ENCODE measurements around the gene AQP5.

The AQP5 gene

GRCh38 chr12:49961111-49961922, at the start of gene AQP5:
Gene AQP5, plus strand, starts transcription at chr12:49961872. Its CDS starts 146 bp downstream, at chr12:49962018.
- H3K4me3 ChIP-seq (ENCODE audit: low read length) = peak within 1 kb of the TSS; percentile 42
- no peak within 1 kb of the TSS for H3K27ac ChIP-seq (ENCODE audit: low read length)
- no peaks in the 10 kb centered on the region for H3K9me3 ChIP-seq (ENCODE audit: control insufficient read depth, low read depth, low read length)
- peaks cover 17% of the 10 kb centered on the region for H3K4me1 ChIP-seq (ENCODE audit: control insufficient read depth, low read depth, low read length)
- H3K9ac ChIP-seq (ENCODE audit: low read length) = no peak within 1 kb of the TSS
- peaks cover 56% of the 10 kb centered on the region for H3K27me3 ChIP-seq (ENCODE audit: control insufficient read depth, insufficient read depth, low read length)
- H3K36me3 ChIP-seq (ENCODE audit: control insufficient read depth, low read depth, low read length) = no peaks in the 10 kb centered on the region

GRCh38 chr12:49912345-49913255, 49.1 kb upstream of the AQP5 start:
- no peak overlapping the region for H3K4me3 ChIP-seq (ENCODE audit: low read length)
- no peaks in the 10 kb centered on the region for H3K36me3 ChIP-seq (ENCODE audit: control insufficient read depth, low read depth, low read length)
- no peaks in the 10 kb centered on the region for H3K9me3 ChIP-seq (ENCODE audit: control insufficient read depth, low read depth, low read length)
- H3K9ac ChIP-seq (ENCODE audit: low read length) = no peak overlapping the region
- H3K27me3 ChIP-seq (ENCODE audit: control insufficient read depth, insufficient read depth, low read length) = peaks cover 4% of the 10 kb centered on the region
- H3K4me1 ChIP-seq (ENCODE audit: control insufficient read depth, low read depth, low read length) = peaks cover 14% of the 10 kb centered on the region
- H3K27ac ChIP-seq (ENCODE audit: low read length) = no peak overlapping the region

- H3K4me1 ChIP-seq (ENCODE audit: control insufficient read depth, low read depth, low read length) = peaks cover 6% of the 10 kb centered on the region
- H3K4me3 ChIP-seq (ENCODE audit: low read length) = no peak overlapping the region
- no peaks in the 10 kb centered on the region for H3K36me3 ChIP-seq (ENCODE audit: control insufficient read depth, low read depth, low read length)
- H3K27me3 ChIP-seq (ENCODE audit: control insufficient read depth, insufficient read depth, low read length) = no peaks in the 10 kb centered on the region
- no peak overlapping the region for H3K27ac ChIP-seq (ENCODE audit: low read length)
- no peak overlapping the region for H3K9ac ChIP-seq (ENCODE audit: low read length)
- H3K9me3 ChIP-seq (ENCODE audit: control insufficient read depth, low read depth, low read length) = no peaks in the 10 kb centered on the region
Measured at GRCh38 chr12:49916129-49916919, 45.3 kb upstream of the AQP5 start.

GRCh38 chr12:49917166-49917787, 44.4 kb upstream of the AQP5 start:
- no peaks in the 10 kb centered on the region for H3K9me3 ChIP-seq (ENCODE audit: control insufficient read depth, low read depth, low read length)
- peaks cover 6% of the 10 kb centered on the region for H3K4me1 ChIP-seq (ENCODE audit: control insufficient read depth, low read depth, low read length)
- no peaks in the 10 kb centered on the region for H3K27me3 ChIP-seq (ENCODE audit: control insufficient read depth, insufficient read depth, low read length)
- H3K36me3 ChIP-seq (ENCODE audit: control insufficient read depth, low read depth, low read length) = no peaks in the 10 kb centered on the region
- H3K27ac ChIP-seq (ENCODE audit: low read length) = no peak overlapping the region
- H3K9ac ChIP-seq (ENCODE audit: low read length) = no peak overlapping the region
- H3K4me3 ChIP-seq (ENCODE audit: low read length) = no peak overlapping the region

- Histone ChIP-seq H3K9ac (ENCODE audit: low read length) (no peak overlapping the region), H3K27me3 (ENCODE audit: control insufficient read depth, insufficient read depth, low read length) (no peaks in the 10 kb centered on the region), H3K36me3 (ENCODE audit: control insufficient read depth, low read depth, low read length) (no peaks in the 10 kb centered on the region)
Measured at GRCh38 chr12:49917788-49918173, 43.9 kb upstream of the AQP5 start.

GRCh38 chr12:49920241-49920914, 41.3 kb upstream of the AQP5 start:
- Histone ChIP-seq H3K27me3 (ENCODE audit: control insufficient read depth, insufficient read depth, low read length) (no peaks in the 10 kb centered on the region), H3K27ac (ENCODE audit: low read length) (no peak overlapping the region), H3K36me3 (ENCODE audit: control insufficient read depth, low read depth, low read length) (no peaks in the 10 kb centered on the region), H3K9ac (ENCODE audit: low read length) (no peak overlapping the region), H3K4me1 (ENCODE audit: control insufficient read depth, low read depth, low read length) (no peaks in the 10 kb centered on the region), H3K4me3 (ENCODE audit: low read length) (no peak overlapping the region), H3K9me3 (ENCODE audit: control insufficient read depth, low read depth, low read length) (no peaks in the 10 kb centered on the region)

More at GRCh38 chr12:49917788-49918173, 43.9 kb upstream of the AQP5 start:
- Histone ChIP-seq H3K27ac (ENCODE audit: low read length) (no peak overlapping the region), H3K9me3 (ENCODE audit: control insufficient read depth, low read depth, low read length) (no peaks in the 10 kb centered on the region), H3K4me1 (ENCODE audit: control insufficient read depth, low read depth, low read length) (peaks cover 6% of the 10 kb centered on the region), H3K4me3 (ENCODE audit: low read length) (no peak overlapping the region)

- H3K27ac ChIP-seq (ENCODE audit: low read length) = no peak overlapping the region
Measured at GRCh38 chr12:49920915-49921286, 40.8 kb upstream of the AQP5 start.

GRCh38 chr12:49921299-49921698, 40.4 kb upstream of the AQP5 start:
- Histone ChIP-seq H3K4me1 (ENCODE audit: control insufficient read depth, low read depth, low read length) (no peaks in the 10 kb centered on the region), H3K27ac (ENCODE audit: low read length) (no peak overlapping the region), H3K27me3 (ENCODE audit: control insufficient read depth, insufficient read depth, low read length) (no peaks in the 10 kb centered on the region), H3K9me3 (ENCODE audit: control insufficient read depth, low read depth, low read length) (no peaks in the 10 kb centered on the region), H3K36me3 (ENCODE audit: control insufficient read depth, low read depth, low read length) (no peaks in the 10 kb centered on the region), H3K4me3 (ENCODE audit: low read length) (no peak overlapping the region), H3K9ac (ENCODE audit: low read length) (no peak overlapping the region)

More at GRCh38 chr12:49920915-49921286, 40.8 kb upstream of the AQP5 start:
- Histone ChIP-seq H3K36me3 (ENCODE audit: control insufficient read depth, low read depth, low read length) (no peaks in the 10 kb centered on the region), H3K4me1 (ENCODE audit: control insufficient read depth, low read depth, low read length) (no peaks in the 10 kb centered on the region), H3K9ac (ENCODE audit: low read length) (no peak overlapping the region), H3K27me3 (ENCODE audit: control insufficient read depth, insufficient read depth, low read length) (no peaks in the 10 kb centered on the region), H3K9me3 (ENCODE audit: control insufficient read depth, low read depth, low read length) (no peaks in the 10 kb centered on the region), H3K4me3 (ENCODE audit: low read length) (no peak overlapping the region)

- no peaks in the 10 kb centered on the region for H3K36me3 ChIP-seq (ENCODE audit: control insufficient read depth, low read depth, low read length)
- no peak overlapping the region for H3K4me3 ChIP-seq (ENCODE audit: low read length)
Measured at GRCh38 chr12:49921936-49922335, 39.7 kb upstream of the AQP5 start.

GRCh38 chr12:49922349-49923034, 39.2 kb upstream of the AQP5 start:
- Histone ChIP-seq H3K9me3 (ENCODE audit: control insufficient read depth, low read depth, low read length) (no peaks in the 10 kb centered on the region), H3K27ac (ENCODE audit: low read length) (no peak overlapping the region), H3K4me3 (ENCODE audit: low read length) (no peak overlapping the region), H3K4me1 (ENCODE audit: control insufficient read depth, low read depth, low read length) (no peaks in the 10 kb centered on the region), H3K9ac (ENCODE audit: low read length) (no peak overlapping the region), H3K36me3 (ENCODE audit: control insufficient read depth, low read depth, low read length) (no peaks in the 10 kb centered on the region), H3K27me3 (ENCODE audit: control insufficient read depth, insufficient read depth, low read length) (no peaks in the 10 kb centered on the region)

More at GRCh38 chr12:49921936-49922335, 39.7 kb upstream of the AQP5 start:
- Histone ChIP-seq H3K9me3 (ENCODE audit: control insufficient read depth, low read depth, low read length) (no peaks in the 10 kb centered on the region), H3K27me3 (ENCODE audit: control insufficient read depth, insufficient read depth, low read length) (no peaks in the 10 kb centered on the region), H3K9ac (ENCODE audit: low read length) (no peak overlapping the region), H3K4me1 (ENCODE audit: control insufficient read depth, low read depth, low read length) (no peaks in the 10 kb centered on the region), H3K27ac (ENCODE audit: low read length) (no peak overlapping the region)

Measured in iPS-18a (cell line).